Transverse colon (tissue), 4 donors: Measurements from ENCODE around the gene DDX55.

Experiments used
- CTCF ChIP-seq, 5 experiments: fragments of 200-600 bp in 3 of 5; fragments of 450-650 bp in 2 of 5; sonication (generic) in 3 of 5; IDR thresholded peaks; 1 replicate in 2 of 5; 2 replicates in 3 of 5; pipeline ENCODE4 v1.5.1; 2016 to 2017; ENCODE audit warnings: antibody characterized with exemption in 5 of 5, inconsistent platforms in 3 of 5, mild to moderate bottlenecking in 2 of 5, moderate library complexity in 1 of 5
- EP300 ChIP-seq: sonication (generic); formaldehyde crosslinking; IDR thresholded peaks from one replicate; pipeline ENCODE4 v1.6.1; 2017; ENCODE audit warnings: antibody characterized with exemption, low read depth
- POLR2A ChIP-seq: fragments of 450-650 bp; IDR thresholded peaks from one replicate; pipeline ENCODE4 v1.6.1; 2016; ENCODE audit warnings: antibody characterized with exemption, mild to moderate bottlenecking, moderate library complexity
- POLR2AphosphoS5 ChIP-seq, 3 donors: sonication (generic); formaldehyde crosslinking; IDR thresholded peaks; one replicate each; pipeline ENCODE4 v1.6.1; 2016; ENCODE audit warnings: antibody characterized with exemption in 3 of 3

DNA sequence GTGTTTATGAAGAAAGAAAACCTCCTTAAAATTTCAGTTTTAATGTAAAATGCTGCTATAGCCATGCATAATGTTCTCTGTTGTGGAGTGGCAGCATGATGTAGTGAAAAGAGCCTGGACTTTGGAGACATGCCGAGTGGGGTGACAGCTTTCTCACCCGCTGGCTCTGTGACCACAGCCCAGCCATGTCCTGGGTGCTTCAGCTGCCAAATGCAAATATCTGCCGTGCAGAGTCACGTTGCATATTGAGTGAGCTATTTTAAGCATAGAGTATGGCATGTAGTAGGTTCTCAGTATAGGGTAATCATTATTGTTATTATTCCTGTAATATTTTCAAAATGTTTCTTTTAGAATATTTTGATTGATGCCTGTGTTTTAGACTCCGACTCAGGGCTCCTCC, 53.5 kb downstream of the DDX55 start:
- TF ChIP-seq CTCF (IDR thresholded peaks at IDR 0.05) (no peak), EP300 (no peak), POLR2A (no peak), POLR2AphosphoS5 (IDR thresholded peaks at IDR 0.05) (no peak)
